GM12878 (cell line): ENCODE results near the gene SF1.

Source experiments
- CTCF ChIP-seq, 3 experiments: IDR thresholded peaks in 2 of 3; conservative IDR thresholded peaks in 1 of 3; 2 replicates each; pipeline ENCODE4 v1.5.1; 2011; ENCODE audit warnings: low read depth in 3 of 3, low read length in 3 of 3, mild to moderate bottlenecking in 3 of 3, control low read depth in 2 of 3, moderate library complexity in 2 of 3, inconsistent platforms in 1 of 3, mixed read lengths in 1 of 3; ENCODE audit not compliant: control insufficient read depth in 2 of 3, insufficient read depth in 1 of 3; ENCODE audit errors: extremely low read depth in 1 of 3
- ETV6 ChIP-seq, 2 experiments: fragments of 450-650 bp in 1 of 2; IDR thresholded peaks in 1 of 2; conservative IDR thresholded peaks in 1 of 2; 2 replicates each; pipeline ENCODE4 v1.6.1; 2014; ENCODE audit warnings: antibody characterized with exemption in 1 of 2, borderline replicate concordance in 1 of 2, low read depth in 1 of 2, mild to moderate bottlenecking in 1 of 2, moderate library complexity in 1 of 2
- PAX8 ChIP-seq: fragments of 450-650 bp; IDR thresholded peaks from 2 replicates; pipeline ENCODE4 v1.6.1; 2017; ENCODE audit warnings: mild to moderate bottlenecking, moderate library complexity
- RB1 ChIP-seq: fragments of 450-650 bp; formaldehyde crosslinking; IDR thresholded peaks from 2 replicates; pipeline ENCODE4 v1.6.1; 2017; ENCODE audit warnings: mild to moderate bottlenecking, borderline replicate concordance
- RELB ChIP-seq: fragments of 450-650 bp; IDR thresholded peaks from 2 replicates; pipeline ENCODE4 v1.6.1; 2017; ENCODE audit warnings: low read depth, mild to moderate bottlenecking, moderate library complexity

GRCh38 chr11:64760759-64761420 is 17.5 kb downstream of the SF1 start:
- TF ChIP-seq RB1 = no peak
- no peak for TF ChIP-seq PAX8
- TF ChIP-seq ETV6 (conservative IDR thresholded peaks at IDR 0.05 in 1 of 2, IDR thresholded peaks at IDR 0.05 in 1 of 2; ENCODE audit: borderline replicate concordance in 1 of 2, low read depth in 1 of 2) = no peak
- no peak for TF ChIP-seq RELB
- TF ChIP-seq CTCF (IDR thresholded peaks at IDR 0.05 in 2 of 3, conservative IDR thresholded peaks at IDR 0.05 in 1 of 3; ENCODE audit: control insufficient read depth in 2 of 3, extremely low read depth in 1 of 3, insufficient read depth in 1 of 3, low read depth in 3 of 3, low read length in 3 of 3) = no peak
